H1 (cell line): Measurements from ENCODE around the gene CPNE5. TPM values are rescaled to one million over a fixed set of nuclear protein-coding genes. Genes with fewer than 3 reads are reported as not detected.

ENCODE experiments used
- CTCF ChIA-PET: fragments of 300-600 bp; sonication (Branson Sonifier 250); formaldehyde crosslinking; loops from one replicate; lab custom pipeline; 2021; ENCODE audit not compliant: partially characterized antibody; lab: Charles Lee
- POLR2A ChIA-PET: fragments of 300-600 bp; sonication (Branson Sonifier 250); formaldehyde crosslinking; loops from one replicate; lab custom pipeline; 2021; ENCODE audit warnings: inconsistent platforms; ENCODE audit not compliant: partially characterized antibody; lab: Charles Lee
- DNase-seq, 2 experiments: peaks; one replicate each; pipeline versions ENCODE4 v3.0.0 to v3.0.0-alpha.2; 2010 to 2022; ENCODE audit warnings: low spot score in 2 of 2, low read depth in 1 of 2, mixed read lengths in 1 of 2
- FAIRE-seq: peaks from 2 replicates; lab custom pipeline; 2011; peaks lifted over from hg19 to GRCh38; lab: Jason Lieb, UNC
- H2AFZ ChIP-seq: 2 replicates; pipeline ENCODE4 v1.8.1; 2012; ENCODE audit warnings: low read length, inconsistent platforms
- H2AK5ac ChIP-seq: 2 replicates; pipeline ENCODE4 v1.6.1; 2013; ENCODE audit warnings: low read depth, low read length
- H2BK120ac ChIP-seq: replicated peaks from 2 replicates; pipeline ENCODE3; 2013; ENCODE audit warnings: low read depth, low read length, inconsistent platforms
- H2BK12ac ChIP-seq: 2 replicates; pipeline ENCODE4 v1.6.1; 2013; ENCODE audit warnings: low read depth, low read length
- H2BK15ac ChIP-seq: 2 replicates; pipeline ENCODE4 v1.6.1; 2013; ENCODE audit warnings: low read length
- H2BK20ac ChIP-seq: 2 replicates; pipeline ENCODE4 v1.6.1; 2013; ENCODE audit warnings: low read length
- H2BK5ac ChIP-seq: 2 replicates; pipeline ENCODE4 v1.6.1; 2013; ENCODE audit warnings: low read depth, low read length
- H3K14ac ChIP-seq: 2 replicates; pipeline ENCODE4 v1.6.1; 2013; ENCODE audit warnings: inconsistent platforms; ENCODE audit not compliant: insufficient read length
- H3K18ac ChIP-seq: 2 replicates; pipeline ENCODE4 v1.6.1; 2013; ENCODE audit warnings: low read length; ENCODE audit errors: extremely low read depth
- H3K23ac ChIP-seq: 2 replicates; pipeline ENCODE4 v1.6.1; 2013; ENCODE audit warnings: inconsistent platforms; ENCODE audit not compliant: insufficient read length
- H3K23me2 ChIP-seq: 2 replicates; pipeline ENCODE4 v1.6.1; 2013; ENCODE audit warnings: low read depth, low read length
- H3K27ac ChIP-seq: 2 replicates; pipeline ENCODE4 v1.6.1; 2011; ENCODE audit warnings: low read depth, low read length, inconsistent platforms
- H3K27me3 ChIP-seq, 4 experiments: replicated peaks in 1 of 4; 1 replicate in 1 of 4; 2 replicates in 3 of 4; pipeline versions ENCODE4 v1.6.1 to v1.8.1; 2011 to 2013; ENCODE audit warnings: low read length in 3 of 4, mild to moderate bottlenecking in 3 of 4, inconsistent platforms in 2 of 4, mixed read lengths in 2 of 4, moderate library complexity in 1 of 4; ENCODE audit not compliant: control insufficient read depth in 3 of 4, insufficient read depth in 3 of 4; ENCODE audit errors: extremely low read depth in 1 of 4
- H3K36me3 ChIP-seq, 4 experiments: 2 replicates each; pipeline versions ENCODE4 v1.6.1 to v1.8.1; 2011 to 2013; ENCODE audit warnings: mild to moderate bottlenecking in 4 of 4, low read length in 3 of 4, moderate library complexity in 2 of 4, control low read depth in 1 of 4, inconsistent platforms in 1 of 4; ENCODE audit not compliant: insufficient read depth in 4 of 4, control insufficient read depth in 2 of 4
- H3K4ac ChIP-seq: replicated peaks from 2 replicates; pipeline ENCODE3; 2013; ENCODE audit warnings: low read length, low read depth, mixed read lengths, inconsistent platforms; ENCODE audit not compliant: insufficient read length
- H3K4me1 ChIP-seq, 4 experiments: replicated peaks in 1 of 4; 1 replicate in 1 of 4; 2 replicates in 3 of 4; pipeline versions ENCODE4 v1.6.1 to v1.8.1; 2011 to 2013; ENCODE audit warnings: low read length in 3 of 4, inconsistent platforms in 2 of 4, mixed read lengths in 1 of 4; ENCODE audit not compliant: insufficient read depth in 4 of 4, control insufficient read depth in 3 of 4
- H3K4me2 ChIP-seq, 2 experiments: 2 replicates each; pipeline versions ENCODE4 v1.6.1 to v1.8.1; 2011 to 2013; ENCODE audit warnings: low read depth in 2 of 2, low read length in 2 of 2, control low read depth in 1 of 2, inconsistent platforms in 1 of 2, mild to moderate bottlenecking in 1 of 2; ENCODE audit not compliant: insufficient read depth in 1 of 2
- H3K4me3 ChIP-seq, 4 experiments: fragments of 200-600, 300-600 bp in 1 of 4; sonication (generic), shearing (Covaris generic), sonication (Bioruptor Twin) in 1 of 4; 2 replicates each; pipeline versions ENCODE4 v1.5.1 to v1.8.1; 2011 to 2016; ENCODE audit warnings: low read length in 4 of 4, low read depth in 3 of 4, control low read depth in 2 of 4, inconsistent platforms in 2 of 4, mild to moderate bottlenecking in 2 of 4, mixed read lengths in 1 of 4, moderate library complexity in 1 of 4; ENCODE audit not compliant: insufficient read depth in 2 of 4; ENCODE audit errors: extremely low read depth in 1 of 4
- H3K56ac ChIP-seq: replicated peaks from 2 replicates; pipeline ENCODE3; 2013; ENCODE audit warnings: low read depth, mild to moderate bottlenecking, mixed read lengths, low read length, inconsistent platforms; ENCODE audit not compliant: insufficient read length
- H3K79me1 ChIP-seq: 2 replicates; pipeline ENCODE4 v1.6.1; 2013; ENCODE audit warnings: low read depth, low read length, control low read depth
- H3K79me2 ChIP-seq, 2 experiments: 2 replicates each; pipeline versions ENCODE4 v1.6.1 to v1.8.1; 2012 to 2013; ENCODE audit warnings: low read length in 2 of 2, mild to moderate bottlenecking in 2 of 2, inconsistent platforms in 1 of 2; ENCODE audit not compliant: insufficient read depth in 2 of 2, control insufficient read depth in 1 of 2
- H3K9ac ChIP-seq, 4 experiments: replicated peaks in 1 of 4; 1 replicate in 1 of 4; 2 replicates in 3 of 4; pipeline versions ENCODE4 v1.6.1 to v1.8.1; 2011 to 2013; ENCODE audit warnings: low read depth in 3 of 4, low read length in 3 of 4, control low read depth in 2 of 4, mild to moderate bottlenecking in 2 of 4, moderate library complexity in 2 of 4, inconsistent platforms in 1 of 4; ENCODE audit errors: extremely low read depth in 1 of 4
- H3K9me3 ChIP-seq, 2 experiments: 2 replicates each; pipeline versions ENCODE4 v1.6.1 to v1.8.1; 2012 to 2013; ENCODE audit warnings: mild to moderate bottlenecking in 2 of 2, moderate library complexity in 2 of 2, control low read depth in 1 of 2, inconsistent platforms in 1 of 2, low read depth in 1 of 2, low read length in 1 of 2, mixed read lengths in 1 of 2; ENCODE audit not compliant: insufficient read depth in 2 of 2
- H4K20me1 ChIP-seq, 2 experiments: replicated peaks in 1 of 2; 2 replicates each; pipeline versions ENCODE3 to v1.8.1; 2011 to 2013; ENCODE audit warnings: inconsistent platforms in 2 of 2, low read length in 2 of 2, mild to moderate bottlenecking in 1 of 2; ENCODE audit not compliant: insufficient read depth in 2 of 2, control insufficient read depth in 1 of 2
- H4K5ac ChIP-seq: 2 replicates; pipeline ENCODE4 v1.6.1; 2013; ENCODE audit warnings: low read length, low read depth, mixed read lengths, inconsistent platforms; ENCODE audit not compliant: insufficient read length
- H4K8ac ChIP-seq: 2 replicates; pipeline ENCODE4 v1.8.0; 2013; ENCODE audit warnings: mild to moderate bottlenecking, moderate library complexity, low read length, inconsistent platforms; ENCODE audit not compliant: insufficient read depth; ENCODE audit errors: extremely low read depth
- H4K91ac ChIP-seq: replicated peaks from 2 replicates; pipeline ENCODE3; 2013; ENCODE audit warnings: low read length, mixed read lengths, inconsistent platforms; ENCODE audit not compliant: insufficient read length
- CHD2 ChIP-seq: IDR thresholded peaks from 2 replicates; pipeline ENCODE4 v1.6.1; 2012; ENCODE audit warnings: low read length, improper control_type of control experiment
- CTBP2 ChIP-seq: IDR thresholded peaks from 2 replicates; pipeline ENCODE4 v1.7.0; 2011; ENCODE audit warnings: borderline replicate concordance, mild to moderate bottlenecking, moderate library complexity, mixed read lengths, low read length; ENCODE audit not compliant: insufficient read depth, insufficient read length
- EP300 ChIP-seq, 2 experiments: IDR thresholded peaks; 1 replicate in 1 of 2; 2 replicates in 1 of 2; pipeline ENCODE4 v1.6.1; 2011 to 2012; ENCODE audit warnings: low read depth in 2 of 2, low read length in 2 of 2, mild to moderate bottlenecking in 2 of 2, borderline replicate concordance in 1 of 2, inconsistent platforms in 1 of 2, moderate library complexity in 1 of 2
- FOSL1 ChIP-seq: IDR thresholded peaks from 2 replicates; pipeline ENCODE4 v1.6.1; 2011; ENCODE audit warnings: mild to moderate bottlenecking, low read depth, low read length, moderate library complexity; ENCODE audit not compliant: insufficient read depth
- PHF8 ChIP-seq: fragments of 200-600 bp; sonication (generic); conservative IDR thresholded peaks from 2 replicates; pipeline ENCODE4 v1.7.1; 2012; ENCODE audit warnings: low read depth, mild to moderate bottlenecking, inconsistent platforms, low read length, moderate library complexity
- POLR2A ChIP-seq, 2 experiments: IDR thresholded peaks; 1 replicate in 1 of 2; 2 replicates in 1 of 2; pipeline ENCODE4 v1.6.1; 2011; ENCODE audit warnings: low read depth in 2 of 2, low read length in 2 of 2, mild to moderate bottlenecking in 2 of 2; ENCODE audit errors: control extremely low read depth in 1 of 2
- SAP30 ChIP-seq: fragments of 300-600 bp; sonication (generic); IDR thresholded peaks from 2 replicates; pipeline ENCODE4 v1.7.1; 2012; ENCODE audit warnings: low read length, moderate library complexity, mild to moderate bottlenecking, inconsistent platforms; ENCODE audit not compliant: insufficient read depth, insufficient replicate concordance
- TAF1 ChIP-seq: IDR thresholded peaks from 2 replicates; pipeline ENCODE4 v1.6.1; 2011; ENCODE audit warnings: mild to moderate bottlenecking, low read depth, low read length
- WGBS, 2 experiments: shearing (Covaris generic) in 1 of 2; methylation state at CpG; one replicate each; pipeline versions ENCODE4 v1.1.6 to v1.1.7; 2013 to 2015; ENCODE audit warnings: low lambda C conversion rate in 2 of 2, mixed read lengths in 2 of 2, inconsistent platforms in 1 of 2, low coverage in 1 of 2, missing lambda C conversion rate in 1 of 2; ENCODE audit not compliant: insufficient replicate concordance in 2 of 2, insufficient coverage in 1 of 2, insufficient read length in 1 of 2; ENCODE audit errors: extremely low coverage in 1 of 2, missing lambda C conversion rate in 1 of 2; 5-methylcytosine and 5-hydroxymethylcytosine counted together
- polyA plus RNA-seq, 7 experiments: library from polyadenylated mRNA; depleted of rRNA in 3 of 7; stranded (reverse) in 5 of 7; unstranded in 2 of 7; fragments of >200 nt in 5 of 7; fragments of 200-250 nt in 2 of 7; gene quantifications; 1 replicate in 5 of 7; 2 replicates in 1 of 7; 4 replicates in 1 of 7; pipeline versions ENCODE4 v1.2.1 to v1.2.3, GENCODE V29; 2011 to 2013; ENCODE audit warnings: missing spikeins in 2 of 7, mixed read lengths in 2 of 7
- total RNA-seq: library from RNA; stranded (reverse); fragmentation: NEBNext Ultra II Directional; extraction: Animal tissue kit (Norgen Biotek cat#: 25700); gene quantifications from 2 replicates; pipeline ENCODE4 v1.2.1, GENCODE V29; 2021
- TF ChIP-seq, protein P1 (sequence below): IDR thresholded peaks from 2 replicates; pipeline ENCODE4 v1.6.1; 2011; ENCODE audit warnings: low read length, improper control_type of control experiment
- TF ChIP-seq, protein P2 (sequence below): IDR thresholded peaks from 2 replicates; pipeline ENCODE4 v1.6.1; 2011; ENCODE audit warnings: low read depth, mild to moderate bottlenecking, low read length; ENCODE audit not compliant: insufficient read depth
- TF ChIP-seq, protein P3 (sequence below): IDR thresholded peaks from 2 replicates; pipeline ENCODE4 v1.6.1; 2012; ENCODE audit warnings: inconsistent platforms

Gene CPNE5
- total and polyA plus RNA-seq, 2 of the 8 experiments (the other 6 are each of a cell fraction or from before 2014, with no cell fraction given) = 0.88 to 1.8 TPM

DNA sequence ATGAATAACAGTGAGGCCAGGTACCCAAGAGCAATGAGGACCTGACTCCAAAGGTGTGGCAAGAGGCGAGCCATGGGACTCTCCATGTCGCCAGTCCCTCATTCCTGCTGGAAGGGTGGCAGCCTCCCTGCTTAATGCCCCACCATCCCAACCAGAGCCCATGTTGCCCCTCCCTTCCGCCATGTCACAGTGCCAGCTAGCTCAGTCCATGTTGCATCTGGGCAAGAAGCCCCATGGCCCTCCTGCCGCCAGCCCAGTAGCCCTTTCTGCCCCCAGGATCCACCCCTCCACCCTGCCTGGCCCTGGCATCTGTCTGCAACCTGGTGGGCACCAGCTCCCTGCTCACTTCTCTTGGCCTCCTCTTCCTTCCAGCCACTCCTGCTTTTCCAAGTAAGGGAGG lies 6.0 kb upstream of the CPNE5 start:
- no peak for DNase-seq
- POLR2A ChIA-PET = interaction anchor here (1.3 kb wide), 1 partner anchor 30 kb away, joined by 3 read pairs; the partner anchor contains the start of gene PPIL1
- 73% methylated on average over 4 of the region's 4 CpGs; no CpG with 5 or more reads in 1 of the 2 experiments for WGBS, 2 experiments
- TF ChIP-seq CHD2 (no peak), POLR2A (IDR thresholded peaks at IDR 0.05; ENCODE audit: control extremely low read depth in 1 of 2, low read depth in 2 of 2, low read length in 2 of 2) (no peak), FOSL1 (no peak), PHF8 (no peak), TAF1 (no peak), CTBP2 (no peak), EP300 (IDR thresholded peaks at IDR 0.05; ENCODE audit: borderline replicate concordance in 1 of 2, low read depth in 2 of 2, low read length in 2 of 2) (no peak), SAP30 (no peak)
- TF ChIP-seq, protein P1, sequence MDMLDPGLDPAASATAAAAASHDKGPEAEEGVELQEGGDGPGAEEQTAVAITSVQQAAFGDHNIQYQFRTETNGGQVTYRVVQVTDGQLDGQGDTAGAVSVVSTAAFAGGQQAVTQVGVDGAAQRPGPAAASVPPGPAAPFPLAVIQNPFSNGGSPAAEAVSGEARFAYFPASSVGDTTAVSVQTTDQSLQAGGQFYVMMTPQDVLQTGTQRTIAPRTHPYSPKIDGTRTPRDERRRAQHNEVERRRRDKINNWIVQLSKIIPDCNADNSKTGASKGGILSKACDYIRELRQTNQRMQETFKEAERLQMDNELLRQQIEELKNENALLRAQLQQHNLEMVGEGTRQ = no peak
- TF ChIP-seq, protein P2, sequence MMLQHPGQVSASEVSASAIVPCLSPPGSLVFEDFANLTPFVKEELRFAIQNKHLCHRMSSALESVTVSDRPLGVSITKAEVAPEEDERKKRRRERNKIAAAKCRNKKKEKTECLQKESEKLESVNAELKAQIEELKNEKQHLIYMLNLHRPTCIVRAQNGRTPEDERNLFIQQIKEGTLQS = no peak
- TF ChIP-seq, protein P3, sequence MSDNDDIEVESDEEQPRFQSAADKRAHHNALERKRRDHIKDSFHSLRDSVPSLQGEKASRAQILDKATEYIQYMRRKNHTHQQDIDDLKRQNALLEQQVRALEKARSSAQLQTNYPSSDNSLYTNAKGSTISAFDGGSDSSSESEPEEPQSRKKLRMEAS = no peak

More for the DNA sequence above, 6.0 kb upstream of the CPNE5 start:
- Histone ChIP-seq H3K27ac (no peak overlapping the region), H3K23ac (no peak overlapping the region), H3K9me3 (no peaks in the 10 kb centered on the region), H2BK5ac (no peak overlapping the region; the same call in 1 of the 2 replicates), H3K4me1 (peaks cover 3 to 22% (median 14%) of the 10 kb centered on the region in 4 experiments), H4K91ac (no peak overlapping the region), H4K8ac (no peak overlapping the region), H2AFZ (no peak overlapping the region), H4K20me1 (peaks cover 0 to 2% of the 10 kb centered on the region in 2 experiments), H2BK120ac (no peak overlapping the region), H2BK15ac (no peak overlapping the region), H3K56ac (no peak overlapping the region), H3K27me3 (peaks cover 6 to 25% (median 14%) of the 10 kb centered on the region in 4 experiments), H3K9ac (no peak overlapping the region), H3K4me3 (no peak overlapping the region), H3K79me2 (no peaks in the 10 kb centered on the region), H3K79me1 (no peaks in the 10 kb centered on the region), H2AK5ac (peak overlapping the region; percentile 24; the same call in 1 of the 2 replicates), H4K5ac (no peak overlapping the region), H2BK20ac (no peak overlapping the region), H3K4ac (no peak overlapping the region), H3K4me2 (no peak overlapping the region), H3K23me2 (peaks cover 10% of the 10 kb centered on the region), H3K14ac (no peak overlapping the region), H3K36me3 (no peaks in the 10 kb centered on the region), H2BK12ac (no peak overlapping the region), H3K18ac (no peak overlapping the region)
- CTCF ChIA-PET = interaction anchor here (0.8 to 13.7 kb wide), 12 partner anchors 7 to 121 kb away, joined by 3 to 293 read pairs (median 42); partner anchors contain the start of genes C6orf89 and PPIL1
- no peak for FAIRE-seq
